Activated effector memory CD4-positive, alpha-beta T cell treated with Interleukin-2 at 50 U/mL for 16 hours (primary cell): ENCODE data around the gene CRAMP1.

ENCODE experiments used
- DNase-seq: peaks from one replicate; pipeline ENCODE4 v3.0.0-alpha.2; 2020

CRAMP1 gene

GRCh38 chr16:1721372-1721771 lies 109.2 kb downstream of the CRAMP1 start:
- no peak for DNase-seq

- peak; percentile 13 for DNase-seq
Observed at GRCh38 chr16:1723450-1724147, 111.4 kb downstream of the CRAMP1 start.

- no peak for DNase-seq
Observed at GRCh38 chr16:1724491-1724890, 112.3 kb downstream of the CRAMP1 start.

DNA sequence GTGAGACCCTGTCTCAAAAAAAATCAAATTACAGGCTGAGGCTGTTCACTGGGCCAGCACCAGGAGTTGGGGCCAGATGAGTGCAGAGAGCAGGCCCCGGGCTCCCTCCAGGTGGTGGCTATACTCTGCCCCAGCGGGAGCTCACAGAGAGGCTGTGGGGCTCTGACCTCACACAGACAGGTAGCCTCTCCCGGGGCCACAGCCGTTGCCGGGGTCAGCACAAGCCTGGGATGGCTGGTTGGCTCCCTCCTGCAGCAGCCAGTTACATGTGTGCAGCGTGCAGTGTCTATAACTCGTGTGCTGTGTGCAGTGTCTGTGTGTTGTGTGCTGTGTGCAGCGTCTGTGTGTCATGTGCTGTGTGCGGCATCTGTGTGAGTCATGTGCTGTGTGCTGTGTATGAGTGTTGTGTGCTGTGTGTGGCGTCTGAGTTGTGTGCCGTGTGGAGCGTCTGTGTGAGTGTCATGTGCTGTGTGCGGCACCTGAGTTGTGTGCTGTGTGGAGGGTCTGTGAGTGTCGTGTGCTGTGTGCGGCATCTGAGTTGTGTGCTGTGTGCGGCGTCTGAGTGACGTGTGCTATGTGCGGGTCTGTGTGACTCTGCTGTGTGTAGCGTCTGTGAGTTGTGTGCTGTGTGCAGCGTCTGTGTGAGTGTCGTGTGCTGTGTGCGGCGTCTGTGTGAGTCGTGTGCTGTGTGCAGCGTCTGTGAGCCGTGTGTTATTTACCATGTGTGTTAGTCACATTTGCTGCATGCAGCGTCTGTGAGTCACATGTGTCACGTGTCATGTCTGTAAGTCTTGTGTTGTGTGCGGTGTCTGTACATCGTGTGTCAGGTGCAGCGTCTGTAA lies 114.7 kb downstream of the CRAMP1 start:
- DNase-seq, result no peak
